GM23338 (cell line): ENCODE results near the gene FCSK. TPM values are rescaled to one million over a fixed set of nuclear protein-coding genes. Genes with fewer than 3 reads are reported as not detected.

ENCODE experiments used
- ATAC-seq: fragments of 200-7000 bp; cut with Tn5 transposase; 3 replicates; pipeline ENCODE4 v1.9.1; 2020
- DNase-seq: peaks from one replicate; pipeline ENCODE4 v3.0.0-alpha.2; 2015; ENCODE audit warnings: low spot score
- H2AFZ ChIP-seq: fragments of 200-600 bp; sonication (generic); 2 replicates; pipeline ENCODE4 v1.8.0; 2016; ENCODE audit warnings: antibody characterized with exemption, mild to moderate bottlenecking, moderate library complexity
- H3F3A ChIP-seq: fragments of 200-600 bp; sonication (generic); replicated peaks from 2 replicates; pipeline ENCODE4 v1.8.0; 2017; ENCODE audit warnings: antibody characterized with exemption, mixed run types, low read depth
- H3K27ac ChIP-seq: fragments of 200-600 bp; sonication (generic); 2 replicates; pipeline ENCODE4 v1.6.1; 2016; ENCODE audit warnings: low read depth
- H3K27me3 ChIP-seq: fragments of 200-600 bp; sonication (generic); 2 replicates; pipeline ENCODE4 v1.8.0; 2016; ENCODE audit warnings: mild to moderate bottlenecking, mixed run types, moderate library complexity; ENCODE audit not compliant: insufficient read depth
- H3K36me3 ChIP-seq: fragments of 200-600 bp; sonication (generic); 2 replicates; pipeline ENCODE4 v1.8.0; 2016; ENCODE audit warnings: mild to moderate bottlenecking; ENCODE audit not compliant: insufficient read depth
- H3K4me1 ChIP-seq: fragments of 200-600 bp; sonication (generic); 2 replicates; pipeline ENCODE4 v1.8.0; 2016; ENCODE audit warnings: mild to moderate bottlenecking, moderate library complexity; ENCODE audit not compliant: insufficient read depth
- H3K4me2 ChIP-seq: fragments of 200-600 bp; sonication (generic); 2 replicates; pipeline ENCODE4 v1.7.1; 2017; ENCODE audit warnings: mixed run types
- H3K4me3 ChIP-seq: fragments of 200-600 bp; sonication (generic); 2 replicates; pipeline ENCODE4 v1.6.1; 2016; ENCODE audit warnings: mixed run types
- H3K79me2 ChIP-seq: fragments of 200-600 bp; sonication (generic); replicated peaks from 2 replicates; pipeline ENCODE4 v1.8.0; 2017; ENCODE audit warnings: mild to moderate bottlenecking; ENCODE audit not compliant: insufficient read depth
- H3K9me2 ChIP-seq: fragments of 200-600 bp; sonication (generic); 2 replicates; pipeline ENCODE4 v1.8.0; 2017; ENCODE audit not compliant: insufficient read depth
- H4K20me1 ChIP-seq: fragments of 200-600 bp; sonication (generic); replicated peaks from 2 replicates; pipeline ENCODE4 v1.8.0; 2017; ENCODE audit warnings: mild to moderate bottlenecking; ENCODE audit not compliant: insufficient read depth
- H3K27ac Mint-ChIP-seq: 2 replicates; pipeline ENCODE4 v1.8.0; 2020; ENCODE audit warnings: inconsistent platforms, mild to moderate bottlenecking, moderate library complexity, mixed read lengths
- H3K27me3 Mint-ChIP-seq: 3 replicates; pipeline ENCODE4 v1.8.0; 2022; ENCODE audit warnings: low read depth, mild to moderate bottlenecking, moderate library complexity, mixed read lengths, inconsistent platforms; ENCODE audit not compliant: insufficient read depth, poor library complexity
- H3K36me3 Mint-ChIP-seq: 3 replicates; pipeline ENCODE4 v1.8.0; 2021; ENCODE audit warnings: low read depth, mild to moderate bottlenecking, inconsistent platforms, moderate library complexity, mixed read lengths
- H3K4me1 Mint-ChIP-seq: 3 replicates; pipeline ENCODE4 v1.8.0; 2020; ENCODE audit warnings: mild to moderate bottlenecking, inconsistent platforms, mixed read lengths
- H3K4me3 Mint-ChIP-seq: 3 replicates; pipeline ENCODE4 v1.8.0; 2021; ENCODE audit warnings: moderate library complexity, mild to moderate bottlenecking, inconsistent platforms, mixed read lengths
- H3K9me3 Mint-ChIP-seq: 3 replicates; pipeline ENCODE4 v1.8.0; 2020; ENCODE audit warnings: moderate library complexity, mild to moderate bottlenecking, inconsistent platforms, mixed read lengths
- CREB1 ChIP-seq: fragments of 250-450 bp; sonication (Bioruptor Pico); IDR thresholded peaks from 2 replicates; pipeline ENCODE4 v1.5.0; 2020; ENCODE audit warnings: low read depth, mild to moderate bottlenecking, moderate library complexity
- EZH2 ChIP-seq: fragments of 200-600 bp; sonication (generic); IDR thresholded peaks from one replicate; pipeline ENCODE4 v1.8.0; 2017; ENCODE audit warnings: antibody characterized with exemption, mild to moderate bottlenecking, low read depth; ENCODE audit not compliant: unreplicated experiment
- EZH2phosphoT487 ChIP-seq: fragments of 200-600 bp; sonication (generic); IDR thresholded peaks from one replicate; pipeline ENCODE4 v1.8.1; 2018; ENCODE audit warnings: antibody characterized with exemption; ENCODE audit not compliant: unreplicated experiment
- JUNB ChIP-seq: IDR thresholded peaks from one replicate; pipeline ENCODE4 v1.6.1; 2016; ENCODE audit warnings: antibody characterized with exemption; ENCODE audit not compliant: unreplicated experiment
- NANOG ChIP-seq: IDR thresholded peaks from 2 replicates; pipeline ENCODE4 v1.6.1; 2016; ENCODE audit warnings: antibody characterized with exemption, borderline replicate concordance
- POLR2AphosphoS5 ChIP-seq: IDR thresholded peaks from 2 replicates; pipeline ENCODE4 v1.6.1; 2016; ENCODE audit warnings: antibody characterized with exemption, low read depth
- STAT1 ChIP-seq: IDR thresholded peaks from one replicate; pipeline ENCODE4 v1.6.1; 2016; ENCODE audit warnings: antibody characterized with exemption; ENCODE audit not compliant: unreplicated experiment
- ZNF114 ChIP-seq: fragments of 250-450 bp; sonication (Bioruptor Pico); IDR thresholded peaks from 2 replicates; pipeline ENCODE4 v1.5.0; 2020; ENCODE audit warnings: mild to moderate bottlenecking, moderate library complexity
- ZNF331 ChIP-seq: fragments of 250-450 bp; sonication (Bioruptor Pico); IDR thresholded peaks from 2 replicates; pipeline ENCODE4 v1.5.0; 2020; ENCODE audit warnings: low read depth, mild to moderate bottlenecking, moderate library complexity
- polyA plus RNA-seq: library from polyadenylated mRNA; unstranded; fragments of >200 nt; fragmentation: Nextera tagmentation; extraction: Ambion mirVana; gene quantifications from 2 replicates; pipeline ENCODE4 v1.2.1, GENCODE V29; 2016
- total RNA-seq: library from RNA; depleted of rRNA; stranded (reverse); fragments of >200 nt; shearing (Covaris generic); gene quantifications from 2 replicates; pipeline ENCODE4 v1.2.3, GENCODE V29; 2014
- TF ChIP-seq, protein P1 (sequence below): IDR thresholded peaks from one replicate; pipeline ENCODE4 v1.6.1; 2018; ENCODE audit warnings: antibody characterized with exemption; ENCODE audit not compliant: unreplicated experiment
- TF ChIP-seq, protein P2 (sequence below): IDR thresholded peaks from 2 replicates; pipeline ENCODE4 v1.6.1; 2016; ENCODE audit warnings: antibody characterized with exemption

Gene FCSK
- total and polyA plus RNA-seq, 2 experiments from 2014 or later: 2.3 to 4.0 TPM

DNA sequence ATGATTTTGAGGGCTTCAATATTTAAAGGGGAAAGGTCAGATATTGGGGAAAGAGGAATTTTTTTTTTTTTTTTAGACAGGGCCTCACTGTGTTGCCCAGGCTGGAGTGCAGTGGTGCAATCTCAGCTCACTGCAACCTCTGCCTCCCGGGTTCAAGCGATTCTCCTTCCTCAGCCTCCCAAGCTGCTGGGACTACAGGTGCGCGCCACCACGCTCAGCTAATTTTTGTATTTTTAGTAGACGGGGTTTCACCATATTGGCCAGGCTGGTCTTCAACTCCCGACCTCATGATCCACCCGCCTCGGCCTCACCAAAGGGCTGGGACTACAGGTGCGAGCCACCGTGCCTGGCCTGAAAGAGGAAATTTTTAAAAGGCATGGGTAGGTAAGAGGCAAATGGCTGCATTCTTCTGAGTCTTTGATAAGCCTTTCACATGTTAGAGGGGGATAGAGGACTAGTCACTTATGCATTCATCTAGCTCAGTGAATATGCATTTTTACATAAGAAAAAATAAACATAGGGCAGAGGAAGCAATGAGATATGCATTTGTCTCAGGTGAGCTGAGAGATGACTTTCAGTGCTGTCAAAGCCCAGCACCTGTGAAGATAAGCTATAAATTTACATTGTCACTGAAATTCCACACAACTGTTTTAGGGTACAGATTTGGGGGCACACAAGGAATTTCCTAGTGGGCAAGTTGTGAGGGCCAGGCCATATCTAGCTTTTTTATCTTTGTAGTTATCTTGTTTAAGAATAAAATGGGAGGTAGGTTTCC, 1.1 kb upstream of the FCSK start (continued):
- TF ChIP-seq EZH2phosphoT487 (no peak), ZNF114 (no peak), ZNF331 (CRISPR knock-in tag) (no peak), CREB1 (CRISPR knock-in tag) (no peak), EZH2 (no peak)

DNA sequence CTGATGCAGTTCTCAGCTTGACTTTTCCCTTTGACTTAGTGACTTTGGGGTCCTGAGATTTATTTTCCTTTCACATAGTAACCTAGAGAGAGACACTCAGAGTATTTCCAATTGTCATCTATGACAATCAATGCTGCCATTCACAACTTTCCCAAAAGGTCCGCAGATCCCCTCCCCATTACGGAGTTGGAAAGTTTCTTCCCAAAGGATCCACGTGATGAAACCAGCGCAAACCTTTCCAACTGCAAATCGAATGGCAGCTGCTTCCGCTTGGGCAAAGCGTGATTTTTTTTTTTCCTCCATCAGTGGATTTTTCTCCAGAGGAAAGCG, 538 bp upstream of the FCSK start:
- Histone ChIP-seq H3F3A (peaks cover 12% of the 10 kb centered on the region; the same call in 1 of the 2 replicates), H3K9me2 (no peaks in the 10 kb centered on the region), H4K20me1 (no peaks in the 10 kb centered on the region), H3K4me2 (peak overlapping the region; percentile 97), H3K4me3 (peak overlapping the region; percentile 48), H3K27me3 (no peaks in the 10 kb centered on the region), H3K4me1 (peaks cover 7% of the 10 kb centered on the region; the same call in 1 of the 2 replicates), H3K36me3 (no peaks in the 10 kb centered on the region; the same call in 1 of the 2 replicates), H2AFZ (peak overlapping the region; percentile 75; the same call in 1 of the 2 replicates), H3K27ac (peak overlapping the region; percentile 96), H3K79me2 (no peaks in the 10 kb centered on the region; the same call in 1 of the 2 replicates)
- Mint-ChIP-seq H3K4me3 (peak overlapping the region; percentile 87), H3K36me3 (no peaks in the 10 kb centered on the region), H3K27ac (peak overlapping the region; percentile 98), H3K27me3 (peaks cover 3% of the 10 kb centered on the region), H3K4me1 (peaks cover 3% of the 10 kb centered on the region), H3K9me3 (no peaks in the 10 kb centered on the region; the same call in 2 of the 3 replicates)
- DNase-seq: peak; percentile 82
- TF ChIP-seq, protein P1, sequence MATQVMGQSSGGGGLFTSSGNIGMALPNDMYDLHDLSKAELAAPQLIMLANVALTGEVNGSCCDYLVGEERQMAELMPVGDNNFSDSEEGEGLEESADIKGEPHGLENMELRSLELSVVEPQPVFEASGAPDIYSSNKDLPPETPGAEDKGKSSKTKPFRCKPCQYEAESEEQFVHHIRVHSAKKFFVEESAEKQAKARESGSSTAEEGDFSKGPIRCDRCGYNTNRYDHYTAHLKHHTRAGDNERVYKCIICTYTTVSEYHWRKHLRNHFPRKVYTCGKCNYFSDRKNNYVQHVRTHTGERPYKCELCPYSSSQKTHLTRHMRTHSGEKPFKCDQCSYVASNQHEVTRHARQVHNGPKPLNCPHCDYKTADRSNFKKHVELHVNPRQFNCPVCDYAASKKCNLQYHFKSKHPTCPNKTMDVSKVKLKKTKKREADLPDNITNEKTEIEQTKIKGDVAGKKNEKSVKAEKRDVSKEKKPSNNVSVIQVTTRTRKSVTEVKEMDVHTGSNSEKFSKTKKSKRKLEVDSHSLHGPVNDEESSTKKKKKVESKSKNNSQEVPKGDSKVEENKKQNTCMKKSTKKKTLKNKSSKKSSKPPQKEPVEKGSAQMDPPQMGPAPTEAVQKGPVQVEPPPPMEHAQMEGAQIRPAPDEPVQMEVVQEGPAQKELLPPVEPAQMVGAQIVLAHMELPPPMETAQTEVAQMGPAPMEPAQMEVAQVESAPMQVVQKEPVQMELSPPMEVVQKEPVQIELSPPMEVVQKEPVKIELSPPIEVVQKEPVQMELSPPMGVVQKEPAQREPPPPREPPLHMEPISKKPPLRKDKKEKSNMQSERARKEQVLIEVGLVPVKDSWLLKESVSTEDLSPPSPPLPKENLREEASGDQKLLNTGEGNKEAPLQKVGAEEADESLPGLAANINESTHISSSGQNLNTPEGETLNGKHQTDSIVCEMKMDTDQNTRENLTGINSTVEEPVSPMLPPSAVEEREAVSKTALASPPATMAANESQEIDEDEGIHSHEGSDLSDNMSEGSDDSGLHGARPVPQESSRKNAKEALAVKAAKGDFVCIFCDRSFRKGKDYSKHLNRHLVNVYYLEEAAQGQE: no peak
- TF ChIP-seq STAT1 (no peak), ZNF331 (CRISPR knock-in tag) (no peak), NANOG (no peak), POLR2AphosphoS5 (no peak), ZNF114 (no peak), JUNB (no peak), CREB1 (CRISPR knock-in tag) (no peak)
- TF ChIP-seq, protein P2, sequence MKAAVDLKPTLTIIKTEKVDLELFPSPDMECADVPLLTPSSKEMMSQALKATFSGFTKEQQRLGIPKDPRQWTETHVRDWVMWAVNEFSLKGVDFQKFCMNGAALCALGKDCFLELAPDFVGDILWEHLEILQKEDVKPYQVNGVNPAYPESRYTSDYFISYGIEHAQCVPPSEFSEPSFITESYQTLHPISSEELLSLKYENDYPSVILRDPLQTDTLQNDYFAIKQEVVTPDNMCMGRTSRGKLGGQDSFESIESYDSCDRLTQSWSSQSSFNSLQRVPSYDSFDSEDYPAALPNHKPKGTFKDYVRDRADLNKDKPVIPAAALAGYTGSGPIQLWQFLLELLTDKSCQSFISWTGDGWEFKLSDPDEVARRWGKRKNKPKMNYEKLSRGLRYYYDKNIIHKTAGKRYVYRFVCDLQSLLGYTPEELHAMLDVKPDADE: no peak
- ATAC-seq: peak; percentile 39
